GM19452 (cell line): Measurements from ENCODE around the gene TMEM255B.

Source experiments
- ATAC-seq: cut with Tn5 transposase; IDR thresholded peaks from one replicate; pipeline ENCODE4 v1.9.1; 2021; ENCODE audit not compliant: unreplicated experiment

Gene TMEM255B

DNA sequence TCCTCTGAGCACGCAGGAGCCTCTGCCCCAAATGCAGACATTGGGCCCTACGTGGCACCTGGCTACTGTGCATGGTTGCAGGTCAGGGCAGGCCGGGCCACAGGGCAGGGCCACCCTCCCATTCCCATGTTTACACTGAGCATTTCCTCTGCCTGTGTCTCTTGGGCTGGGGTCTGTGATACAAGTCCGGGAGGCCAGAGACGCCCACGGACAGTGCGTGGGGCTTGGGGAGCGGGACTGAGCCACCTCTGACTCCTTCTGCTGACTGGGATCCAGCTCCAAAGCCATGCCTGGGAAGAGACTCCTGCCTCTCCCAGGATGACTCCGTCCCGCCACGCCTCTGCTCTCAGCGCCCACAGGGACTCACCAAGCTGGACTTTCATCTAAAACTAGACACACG lies 86.0 kb downstream of the TMEM255B start:
- no peak for ATAC-seq

GRCh38 chr13:113845723-113846635 lies 87.0 kb downstream of the TMEM255B start:
- ATAC-seq, result no peak

GRCh38 chr13:113846636-113847318 lies 87.8 kb downstream of the TMEM255B start:
- ATAC-seq, result no peak

GRCh38 chr13:113848020-113848419 lies 89.0 kb downstream of the TMEM255B start:
- ATAC-seq, result no peak

- no peak for ATAC-seq
Observed at GRCh38 chr13:113848431-113849260, 89.6 kb downstream of the TMEM255B start.

DNA sequence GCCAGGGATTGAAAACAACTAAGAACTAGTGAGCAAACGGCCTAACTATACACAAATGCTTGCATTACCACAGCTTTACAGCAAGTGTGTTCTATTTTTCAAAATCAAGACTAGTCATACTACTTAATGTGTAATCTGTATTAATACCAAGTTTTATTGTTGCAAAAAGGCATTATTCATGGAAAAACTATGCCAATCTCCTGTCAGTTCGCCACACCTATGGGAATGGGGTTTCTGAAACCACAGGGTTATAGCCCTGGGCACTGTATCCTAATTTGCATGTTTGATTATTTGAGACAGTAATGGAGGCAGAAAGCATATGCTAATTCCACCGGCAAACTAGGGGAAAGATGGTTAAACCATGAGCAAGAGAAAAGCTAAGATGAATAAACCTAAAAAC lies 90.5 kb downstream of the TMEM255B start:
- ATAC-seq, result no peak

DNA sequence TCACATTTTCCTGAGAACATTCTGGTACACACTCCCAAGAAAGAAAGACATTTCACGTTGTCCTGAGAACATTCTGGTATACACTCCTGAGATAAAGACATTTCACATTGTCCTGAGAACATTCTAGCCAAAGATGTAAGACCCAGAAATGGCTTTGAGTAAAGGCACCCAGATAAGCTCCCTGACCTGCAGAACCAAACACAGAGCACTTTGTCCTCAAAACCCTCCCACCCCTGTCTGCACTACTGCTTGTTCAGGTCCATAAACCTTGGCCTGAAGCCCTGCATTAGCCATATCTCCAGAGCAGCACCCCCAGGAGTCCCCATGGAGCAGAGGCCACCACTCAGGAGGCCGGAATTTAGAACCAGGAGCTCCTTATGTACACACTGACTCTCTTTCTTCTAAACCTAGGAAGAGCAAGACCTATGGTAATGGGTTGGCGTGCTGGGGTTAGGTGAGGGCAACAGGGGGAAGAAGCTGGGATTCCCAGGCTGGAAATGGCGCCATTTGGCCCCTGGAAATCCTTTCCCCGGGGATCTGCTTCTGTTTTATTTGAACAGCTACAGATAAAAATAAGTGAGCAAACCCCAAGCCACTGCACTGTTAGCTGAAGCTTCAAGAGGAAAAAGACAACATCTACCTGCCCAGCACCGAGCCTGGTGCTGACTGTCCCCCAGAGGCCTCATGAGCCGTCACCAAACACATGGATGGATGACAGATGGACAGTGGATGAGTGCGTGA lies 91.1 kb downstream of the TMEM255B start:
- ATAC-seq, result no peak

GRCh38 chr13:113850722-113851479 lies 91.9 kb downstream of the TMEM255B start:
- ATAC-seq, result no peak

- no peak for ATAC-seq
Observed at GRCh38 chr13:113851480-113851803, 92.4 kb downstream of the TMEM255B start.

DNA sequence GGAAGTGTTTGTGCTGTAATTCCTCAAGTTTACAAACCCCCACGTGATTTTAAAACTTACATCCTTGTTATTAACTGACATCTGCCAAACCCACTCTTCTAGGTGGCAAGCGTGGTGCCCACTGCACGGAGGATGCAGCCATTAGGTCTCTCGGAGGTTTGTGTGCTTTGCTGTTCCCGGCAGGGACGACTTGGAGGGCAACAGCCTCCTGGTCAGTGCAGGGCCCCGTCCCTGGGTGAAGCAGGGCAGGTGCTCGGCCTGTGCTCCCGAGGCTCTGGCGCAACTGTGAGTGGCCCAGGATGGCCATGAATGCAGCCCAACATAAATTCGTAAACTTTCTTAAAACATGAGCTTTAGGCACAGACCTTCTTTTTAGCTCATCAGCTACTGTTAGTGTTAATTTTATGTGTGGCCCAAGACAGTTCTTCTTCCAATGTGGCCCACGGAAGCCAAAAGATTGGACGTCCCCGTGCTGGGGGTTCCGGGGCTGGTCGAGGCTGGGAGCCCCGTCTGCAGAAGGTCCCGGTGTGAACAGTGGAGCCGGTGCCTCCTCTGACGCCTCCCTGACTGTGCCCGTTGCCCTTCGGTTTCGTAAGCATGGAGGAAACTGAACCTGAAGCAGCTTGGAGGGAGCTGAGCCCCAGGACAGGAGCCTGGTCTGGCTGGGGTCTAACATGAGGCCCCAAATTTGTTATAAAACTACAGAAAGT lies 93.0 kb downstream of the TMEM255B start:
- no peak for ATAC-seq

DNA sequence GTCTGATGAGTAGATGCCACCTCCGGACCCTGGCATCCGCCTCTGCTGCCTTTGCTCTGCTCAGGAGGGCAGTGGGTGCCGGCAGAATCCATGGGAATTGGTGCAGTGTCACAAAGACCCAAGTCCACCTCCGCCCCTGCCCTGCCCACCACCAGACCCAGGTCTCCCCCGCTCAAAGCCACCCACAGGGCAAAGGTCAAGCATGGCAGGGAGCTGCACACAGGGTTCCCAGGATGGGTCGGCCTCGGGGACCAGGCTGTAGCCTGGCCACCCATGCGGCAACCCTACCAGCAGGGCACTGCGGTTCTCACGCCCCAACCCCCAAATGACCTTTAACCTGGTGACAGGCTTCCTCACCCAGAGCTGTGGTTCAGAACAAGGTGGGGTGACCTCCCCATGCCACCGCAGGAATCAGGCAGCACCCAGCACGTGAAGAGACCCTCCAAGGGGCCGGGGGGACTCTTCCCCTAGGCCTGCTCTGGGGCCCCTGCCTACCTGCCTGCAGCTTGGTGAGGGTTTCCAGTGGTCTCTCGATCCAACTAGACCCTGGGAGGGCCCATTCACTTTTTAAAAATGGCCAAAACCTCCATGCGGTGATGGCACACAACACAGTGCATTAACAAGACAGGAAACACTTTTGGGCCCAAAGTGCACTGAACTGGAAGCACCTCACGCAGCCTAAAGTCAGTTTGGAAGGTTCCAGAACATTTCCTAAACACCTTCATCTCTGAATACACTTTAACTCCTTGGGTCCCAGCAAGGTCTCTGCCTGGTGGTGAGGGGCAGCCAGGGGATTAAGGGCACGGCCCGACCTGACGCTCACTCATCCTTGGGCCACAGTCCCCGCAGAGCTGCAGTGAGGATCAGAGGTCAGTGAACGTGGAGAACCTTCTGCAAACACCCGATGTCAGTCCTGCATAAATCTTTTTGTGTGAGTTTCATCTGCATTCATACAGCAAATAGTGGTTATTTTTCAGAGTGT lies 93.8 kb downstream of the TMEM255B start:
- no peak for ATAC-seq

DNA sequence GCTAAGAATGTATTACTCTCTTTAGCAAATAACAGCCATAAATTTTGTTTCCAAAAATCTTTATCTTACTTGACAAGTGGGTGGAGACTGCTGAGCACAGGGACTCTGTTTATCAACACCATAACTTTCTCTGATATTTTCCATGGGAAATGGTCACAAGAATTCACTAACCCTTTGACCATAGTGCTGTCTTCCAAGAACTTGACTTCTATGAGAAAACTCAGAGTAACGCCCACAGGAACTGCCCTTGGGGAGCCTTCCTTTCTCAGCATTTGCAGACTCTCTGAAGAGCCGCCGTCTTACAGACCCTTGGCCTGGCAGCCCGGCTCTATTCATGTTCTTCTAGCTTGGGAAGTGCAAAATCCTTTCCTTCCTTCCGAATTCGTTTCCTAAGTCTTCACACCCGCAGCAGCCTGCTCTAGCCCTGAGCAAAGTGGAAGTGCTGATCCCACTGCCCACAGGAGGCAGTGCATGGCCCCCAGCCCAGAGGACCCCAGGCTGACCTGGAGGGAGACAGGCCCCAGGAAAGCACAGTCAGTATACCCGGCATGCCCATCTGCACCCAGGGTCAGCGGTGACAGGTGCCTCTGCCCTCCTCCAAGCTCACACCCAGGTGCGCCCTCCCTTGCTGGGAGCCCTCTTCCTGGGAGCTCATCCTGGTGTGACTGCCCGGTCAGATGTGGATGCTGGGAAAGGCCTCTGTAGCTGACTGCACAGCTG lies 94.7 kb downstream of the TMEM255B start:
- ATAC-seq, result no peak

GRCh38 chr13:113854238-113855011 lies 95.4 kb downstream of the TMEM255B start:
- ATAC-seq, result no peak

- no peak for ATAC-seq
Observed at GRCh38 chr13:113855012-113855921, 96.2 kb downstream of the TMEM255B start.

DNA sequence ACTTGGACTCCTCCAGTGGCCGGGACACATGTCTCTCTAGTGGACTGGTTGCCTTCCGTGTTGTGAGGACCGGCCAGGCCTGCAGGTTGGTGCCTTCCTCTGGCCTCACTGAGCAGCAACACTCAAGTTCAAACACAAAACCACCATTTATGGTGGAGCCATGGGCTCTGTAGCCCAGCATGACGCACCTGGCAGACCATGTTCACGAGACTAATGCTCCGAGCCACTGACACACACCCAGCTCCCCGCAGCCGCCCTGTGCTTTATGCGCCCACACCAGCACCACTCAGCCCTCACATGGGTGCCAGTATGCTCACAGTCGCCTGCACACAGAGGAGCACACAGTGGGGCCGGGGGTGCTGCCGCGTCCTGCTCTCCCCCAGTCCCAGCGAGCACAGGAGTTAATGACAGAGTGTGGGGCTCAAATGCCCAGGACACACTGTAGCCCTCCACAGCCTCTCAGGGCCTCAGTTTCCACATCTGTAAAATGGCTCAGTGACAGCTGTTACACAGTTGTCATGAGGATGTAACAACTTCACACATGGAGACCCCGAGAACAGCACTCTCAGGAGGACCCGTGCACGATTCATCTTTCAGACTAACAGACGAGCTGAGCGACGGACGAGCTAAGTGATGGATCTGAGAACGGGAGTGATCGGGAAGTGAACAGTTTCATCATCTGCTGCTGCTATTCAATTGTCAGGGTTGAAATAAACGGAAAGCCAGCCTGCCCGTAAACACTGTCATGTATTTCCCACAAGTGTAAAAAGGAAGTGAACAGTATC lies 97.1 kb downstream of the TMEM255B start:
- no peak for ATAC-seq
